OCI-LY3 (cell line): ENCODE results near the gene MAOB.

Experiments
- EZH2phosphoT487 ChIP-seq: fragments of 200-600 bp; shearing (Covaris generic); IDR thresholded peaks from 2 replicates; pipeline ENCODE4 v1.6.1; 2018; ENCODE audit warnings: antibody characterized with exemption, mixed run types, low read depth
- TF ChIP-seq, protein P1 (sequence below): fragments of 200-600, 300-600 bp; sonication (generic); IDR thresholded peaks from 2 replicates; pipeline ENCODE4 v1.5.1; 2014; ENCODE audit warnings: antibody characterized with exemption, low read length, low read depth

DNA sequence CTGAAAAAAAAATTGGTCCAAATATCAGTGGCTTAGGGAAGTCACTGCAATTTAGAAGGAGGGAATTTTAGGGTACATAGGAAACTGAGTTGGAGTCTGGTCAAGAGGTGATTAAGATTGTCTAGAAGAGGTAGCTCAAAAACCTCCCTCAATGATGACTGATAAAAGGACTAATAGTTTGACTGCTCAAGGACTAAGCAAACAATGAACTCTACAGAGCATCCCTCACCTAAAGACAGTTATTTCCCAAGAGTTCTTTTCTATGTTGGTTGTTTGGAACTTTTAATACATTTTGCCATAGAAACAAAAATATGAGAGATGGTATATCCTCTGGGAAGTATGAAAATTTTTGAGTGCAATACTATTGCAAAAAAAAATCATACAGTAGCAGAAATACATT lies 35.7 kb downstream of the MAOB start:
- TF ChIP-seq, protein P1, sequence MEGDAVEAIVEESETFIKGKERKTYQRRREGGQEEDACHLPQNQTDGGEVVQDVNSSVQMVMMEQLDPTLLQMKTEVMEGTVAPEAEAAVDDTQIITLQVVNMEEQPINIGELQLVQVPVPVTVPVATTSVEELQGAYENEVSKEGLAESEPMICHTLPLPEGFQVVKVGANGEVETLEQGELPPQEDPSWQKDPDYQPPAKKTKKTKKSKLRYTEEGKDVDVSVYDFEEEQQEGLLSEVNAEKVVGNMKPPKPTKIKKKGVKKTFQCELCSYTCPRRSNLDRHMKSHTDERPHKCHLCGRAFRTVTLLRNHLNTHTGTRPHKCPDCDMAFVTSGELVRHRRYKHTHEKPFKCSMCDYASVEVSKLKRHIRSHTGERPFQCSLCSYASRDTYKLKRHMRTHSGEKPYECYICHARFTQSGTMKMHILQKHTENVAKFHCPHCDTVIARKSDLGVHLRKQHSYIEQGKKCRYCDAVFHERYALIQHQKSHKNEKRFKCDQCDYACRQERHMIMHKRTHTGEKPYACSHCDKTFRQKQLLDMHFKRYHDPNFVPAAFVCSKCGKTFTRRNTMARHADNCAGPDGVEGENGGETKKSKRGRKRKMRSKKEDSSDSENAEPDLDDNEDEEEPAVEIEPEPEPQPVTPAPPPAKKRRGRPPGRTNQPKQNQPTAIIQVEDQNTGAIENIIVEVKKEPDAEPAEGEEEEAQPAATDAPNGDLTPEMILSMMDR = no peak
- no peak for TF ChIP-seq EZH2phosphoT487
